HG03442 (cell line): ENCODE measurements around the gene MEIS3.
"Not testable (repeated sequence)": the region's sequence is repeated elsewhere in the genome, so short reads cannot be mapped to it uniquely, and the experiment has no call there.

ENCODE experiments used
- ATAC-seq: cut with Tn5 transposase; IDR thresholded peaks from one replicate; pipeline ENCODE4 v1.9.1; 2021; ENCODE audit warnings: mild to moderate bottlenecking, moderate library complexity; ENCODE audit not compliant: unreplicated experiment

MEIS3 gene

DNA sequence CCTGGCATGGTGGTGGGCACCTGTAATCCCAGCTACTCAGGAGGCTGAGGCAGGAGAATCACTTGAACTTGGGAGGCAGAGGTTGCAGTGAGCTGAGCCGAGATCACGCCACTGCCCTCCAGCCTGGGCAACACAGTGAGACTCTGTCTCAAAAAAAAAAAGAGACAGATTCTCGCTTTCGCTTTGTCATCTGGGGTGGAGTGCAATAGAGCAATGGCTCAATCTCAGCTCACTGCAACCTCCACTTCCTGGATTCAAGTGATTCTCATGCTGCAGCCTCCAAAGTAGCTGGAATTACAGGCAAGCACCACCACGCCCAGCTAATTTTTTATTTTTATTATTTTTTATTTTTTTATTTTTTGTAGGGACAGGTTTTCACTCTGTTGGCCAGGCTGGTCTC is 30.6 kb downstream of the MEIS3 start:
- ATAC-seq = not testable (repeated sequence)

DNA sequence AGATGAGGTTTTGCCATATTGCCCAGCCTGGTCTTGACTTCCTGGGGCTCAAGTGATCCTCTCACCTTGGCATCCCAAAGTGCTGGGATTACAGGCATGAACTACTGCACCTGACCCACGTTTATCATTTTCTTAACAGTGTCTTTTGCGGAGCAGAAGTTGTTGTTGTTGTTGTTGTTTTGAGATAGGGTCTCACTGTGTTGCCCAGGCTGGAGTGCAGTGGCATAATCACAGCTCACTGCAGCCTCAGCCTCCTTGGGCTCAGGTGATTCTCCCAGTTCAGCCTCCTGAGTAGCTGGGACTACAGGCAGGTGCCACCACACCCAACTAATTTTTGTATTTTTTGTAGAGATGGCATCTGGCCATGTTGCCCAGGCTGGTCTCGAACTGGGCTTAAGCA is 31.7 kb downstream of the MEIS3 start:
- ATAC-seq = not testable (repeated sequence)

DNA sequence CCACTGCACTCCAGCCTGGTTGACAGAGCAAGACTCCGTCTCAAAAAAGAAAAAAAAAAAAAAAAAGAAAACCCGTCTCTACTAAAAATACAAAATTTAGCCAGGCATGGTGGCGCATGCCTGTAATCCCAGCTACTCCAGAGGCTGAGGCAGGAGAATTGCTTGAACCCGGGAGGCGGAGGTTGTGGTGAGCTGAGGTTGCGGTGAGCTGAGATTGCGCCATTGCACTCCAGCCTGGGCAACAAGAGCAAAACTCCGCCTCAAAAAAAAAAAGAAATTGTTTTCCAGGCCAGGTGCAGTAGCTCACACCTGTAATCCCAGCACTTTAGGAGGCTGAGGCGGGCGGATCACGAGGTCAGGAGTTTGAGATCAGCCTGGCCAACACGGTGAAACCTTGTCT is 32.7 kb downstream of the MEIS3 start:
- not testable (repeated sequence) for ATAC-seq

DNA sequence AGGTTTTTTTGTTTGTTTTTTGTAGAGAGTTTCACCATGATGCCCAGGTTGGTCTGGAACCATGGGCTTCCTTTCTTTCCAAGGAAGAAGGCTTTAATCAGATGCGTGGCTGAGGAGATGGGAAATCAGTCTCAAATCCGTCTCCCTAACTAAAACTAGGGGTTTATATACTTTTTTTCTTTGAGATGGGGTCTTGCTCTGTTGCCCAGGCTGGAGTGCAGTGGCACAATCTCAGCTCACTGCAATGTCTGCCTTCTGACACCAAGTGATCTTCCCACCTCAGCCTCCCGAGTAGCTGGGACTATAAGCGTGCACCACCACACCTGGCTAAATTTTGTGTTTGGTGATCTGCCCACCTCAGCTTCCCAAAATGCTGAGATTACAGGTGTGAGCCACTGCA is 34.8 kb downstream of the MEIS3 start:
- not testable (repeated sequence) for ATAC-seq

DNA sequence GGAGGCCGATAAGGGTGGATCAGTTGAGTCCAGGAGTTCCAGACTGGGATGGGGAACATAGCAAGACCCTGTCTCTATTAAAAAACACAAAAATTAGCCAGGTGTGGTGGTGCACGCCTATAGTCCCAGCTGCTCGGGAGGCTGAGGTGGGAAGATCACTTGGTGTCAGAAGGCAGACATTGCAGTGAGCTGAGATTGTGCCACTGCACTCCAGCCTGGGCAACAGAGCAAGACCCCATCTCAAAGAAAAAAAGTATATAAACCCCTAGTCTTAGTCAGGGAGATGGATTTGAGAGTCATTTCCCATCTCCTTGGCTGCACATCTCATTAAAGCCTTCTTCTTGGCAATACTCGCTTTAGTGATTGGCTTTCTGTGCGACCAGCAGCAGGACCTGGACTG is 35.4 kb downstream of the MEIS3 start:
- not testable (repeated sequence) for ATAC-seq

DNA sequence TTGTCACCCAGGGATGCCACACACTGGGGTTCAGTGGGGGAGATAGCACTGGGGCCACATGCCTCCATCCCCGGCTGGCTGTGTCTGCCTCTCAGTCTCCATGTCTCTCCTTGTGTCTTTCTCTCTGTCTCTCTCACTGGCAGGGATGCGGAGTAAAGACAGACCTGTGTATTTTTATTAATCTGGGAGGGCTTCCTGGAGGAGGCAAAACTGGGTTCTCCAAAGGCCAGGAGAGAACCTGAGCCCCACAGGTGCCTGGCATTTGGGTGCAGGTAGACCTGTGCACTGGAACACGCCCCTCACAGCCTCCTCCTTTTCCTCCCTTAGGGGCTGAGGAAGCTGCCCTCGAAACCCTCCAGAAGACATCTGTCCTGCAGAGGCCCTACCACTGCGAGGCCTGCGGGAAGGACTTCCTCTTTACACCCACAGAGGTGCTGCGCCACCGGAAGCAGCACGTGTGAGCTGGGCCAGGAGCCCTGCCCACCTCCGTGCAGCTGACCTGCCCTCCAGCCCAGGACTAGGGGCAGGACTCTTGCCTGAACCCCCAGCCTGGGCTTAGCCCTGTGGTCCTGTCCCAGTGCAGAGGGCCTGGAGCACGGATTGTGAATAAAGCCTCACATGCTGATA is 37.6 kb downstream of the MEIS3 start:
- ATAC-seq = no peak

DNA sequence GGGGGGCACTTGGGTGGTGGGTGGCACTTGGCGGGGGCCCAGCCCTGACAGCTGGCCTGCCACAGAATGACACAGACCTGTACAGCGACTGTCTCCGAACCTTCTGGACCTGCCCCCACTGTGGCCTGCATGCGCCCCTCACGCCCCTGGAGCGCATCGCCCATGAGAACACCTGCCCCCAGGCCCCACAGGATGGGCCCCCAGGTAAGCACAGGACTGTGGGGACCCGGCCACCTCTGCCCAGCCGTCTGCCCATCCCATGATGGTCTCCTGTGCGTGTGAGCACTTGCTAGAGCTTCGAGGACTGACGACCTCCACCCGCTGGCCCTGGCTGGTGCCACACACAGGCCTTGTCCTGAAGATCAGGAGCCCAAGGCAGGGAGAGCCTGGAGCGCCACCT is 38.2 kb downstream of the MEIS3 start:
- ATAC-seq = no peak

DNA sequence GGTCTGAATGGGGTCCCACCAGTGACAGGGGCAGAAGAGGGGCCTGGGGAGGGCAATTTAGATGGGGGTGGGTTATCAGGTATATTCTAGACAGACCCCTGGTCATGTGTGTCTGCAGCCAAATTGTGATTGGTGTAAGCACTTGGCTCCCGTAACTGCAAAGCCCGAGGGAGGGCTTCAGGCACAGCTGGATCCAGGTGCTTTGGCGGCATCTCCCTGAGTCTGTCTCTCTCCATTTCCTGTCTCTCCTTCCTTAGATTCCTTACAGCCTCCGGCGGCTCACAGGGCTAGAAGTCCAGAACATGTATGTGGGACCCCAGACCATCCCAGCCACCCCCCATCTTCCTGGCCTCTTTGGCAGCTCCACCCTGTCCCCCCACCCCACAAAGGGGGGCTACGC is 38.8 kb downstream of the MEIS3 start:
- ATAC-seq = no peak

DNA sequence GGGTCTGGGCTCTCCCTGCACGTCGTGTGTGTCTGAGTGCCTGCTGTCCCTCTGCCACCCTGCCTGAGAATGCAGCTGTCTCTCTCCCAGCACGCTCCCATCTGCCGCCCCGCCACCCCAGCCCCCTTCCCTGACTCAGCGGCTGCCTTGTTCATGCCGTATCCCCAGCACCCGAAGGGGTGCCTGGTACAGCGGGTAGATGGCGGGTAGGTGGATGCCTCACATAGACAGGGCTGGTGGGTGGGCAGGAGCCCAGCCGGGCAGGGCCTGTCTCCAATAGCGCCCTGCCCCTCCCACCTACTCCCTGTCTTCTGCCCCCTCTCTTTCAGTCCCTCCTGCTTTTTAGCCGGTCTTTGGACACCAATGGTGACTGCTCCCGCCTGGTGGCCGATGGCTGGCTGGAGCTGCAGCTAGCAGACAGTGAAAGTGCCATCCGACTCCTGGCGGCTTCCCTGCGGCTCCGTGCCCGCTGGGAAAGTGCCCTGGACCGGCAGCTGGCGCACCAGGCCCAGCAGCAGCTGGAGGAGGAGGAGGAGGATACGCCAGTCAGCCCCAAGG is 39.9 kb downstream of the MEIS3 start:
- no peak for ATAC-seq

DNA sequence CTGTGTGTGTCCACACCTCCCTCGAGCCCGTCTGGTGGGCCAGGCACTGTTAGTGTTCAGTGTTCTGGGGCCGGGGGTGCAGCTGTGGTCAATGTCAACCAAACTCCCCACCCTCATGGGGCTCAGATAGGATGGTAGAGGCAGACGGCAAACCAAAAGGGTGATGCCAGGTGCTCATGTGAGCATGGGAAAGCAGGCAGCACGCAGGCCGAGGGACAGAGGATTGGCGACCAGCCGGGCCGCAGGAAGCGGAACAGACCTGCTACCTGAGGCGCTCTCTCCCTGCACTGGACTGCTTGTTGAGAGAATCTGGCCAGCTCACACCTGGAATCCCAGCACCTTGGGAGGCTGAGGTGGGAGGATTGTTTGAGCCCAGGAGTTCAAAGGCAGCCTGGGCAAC is 41.1 kb downstream of the MEIS3 start:
- ATAC-seq = no peak

DNA sequence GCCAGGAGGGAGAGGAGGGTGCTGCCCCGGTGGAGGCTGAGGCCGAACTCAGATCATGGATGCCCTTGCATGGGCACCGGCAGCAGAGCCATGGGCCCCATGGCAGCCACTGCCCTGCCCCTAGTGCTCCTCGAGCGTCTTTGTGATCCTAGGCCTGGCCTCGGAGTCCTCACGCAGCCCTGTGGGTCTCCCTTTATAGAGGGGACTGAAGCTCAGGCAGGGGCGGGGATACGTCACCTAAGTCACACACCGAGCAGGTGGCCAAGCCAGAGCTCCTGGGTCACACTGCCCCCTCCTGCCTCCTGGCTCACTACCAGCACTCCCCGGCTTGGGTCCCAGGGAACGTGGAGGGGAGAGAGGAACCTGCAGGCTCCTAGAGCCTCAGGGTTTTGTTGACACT is 41.5 kb downstream of the MEIS3 start:
- ATAC-seq = no peak

DNA sequence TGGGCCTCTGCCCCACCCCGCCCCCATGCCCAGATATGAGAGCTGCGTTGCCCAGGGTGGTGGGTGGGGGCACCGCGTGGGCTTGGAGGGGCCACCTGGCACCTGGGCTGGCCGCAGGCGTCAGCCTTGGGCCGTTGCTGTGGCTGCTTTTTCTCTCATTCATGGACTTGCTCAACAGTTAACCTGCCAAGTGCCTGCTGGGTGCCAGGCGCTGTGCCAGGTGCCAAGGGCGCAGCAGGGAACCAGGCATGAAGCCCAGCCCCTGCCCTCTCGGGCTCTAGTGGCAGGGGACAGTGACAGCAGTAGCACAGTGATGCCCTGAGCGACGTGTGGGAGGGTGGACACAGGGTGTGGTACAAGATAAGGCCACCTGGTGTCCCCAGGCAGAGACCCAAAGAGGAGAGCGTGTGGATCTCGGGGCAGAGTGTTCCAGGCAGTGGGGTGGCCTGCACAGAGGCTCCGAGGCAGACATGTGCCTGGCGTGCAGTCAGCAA is 42.1 kb downstream of the MEIS3 start:
- ATAC-seq = no peak

DNA sequence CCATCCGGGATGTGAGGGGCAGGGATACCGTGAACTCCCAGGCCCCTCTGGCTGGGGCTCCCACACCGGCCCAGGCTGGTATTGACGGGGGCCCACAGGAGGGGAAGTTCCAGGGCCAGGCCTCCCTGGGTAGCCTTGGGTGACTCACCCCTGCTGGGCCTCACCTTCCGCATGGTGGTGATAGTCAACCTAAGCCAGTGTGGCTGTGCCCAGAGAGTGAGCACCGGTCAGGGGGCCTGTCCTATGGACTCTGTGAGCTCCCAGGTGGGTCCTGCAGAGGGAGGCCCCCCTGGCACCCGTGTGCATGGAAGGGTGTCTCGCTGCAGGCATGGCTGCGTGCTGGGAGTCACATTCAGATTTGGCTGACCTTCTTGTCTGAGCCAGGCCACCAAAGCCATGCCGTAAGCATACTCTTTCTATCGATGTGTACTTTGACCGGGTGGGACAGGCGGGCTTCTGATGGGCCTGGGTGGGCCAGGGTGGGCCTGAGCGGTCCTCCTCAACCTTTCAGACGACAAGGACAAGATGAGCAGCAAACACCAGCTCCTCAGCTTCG is 42.7 kb downstream of the MEIS3 start:
- ATAC-seq = no peak

DNA sequence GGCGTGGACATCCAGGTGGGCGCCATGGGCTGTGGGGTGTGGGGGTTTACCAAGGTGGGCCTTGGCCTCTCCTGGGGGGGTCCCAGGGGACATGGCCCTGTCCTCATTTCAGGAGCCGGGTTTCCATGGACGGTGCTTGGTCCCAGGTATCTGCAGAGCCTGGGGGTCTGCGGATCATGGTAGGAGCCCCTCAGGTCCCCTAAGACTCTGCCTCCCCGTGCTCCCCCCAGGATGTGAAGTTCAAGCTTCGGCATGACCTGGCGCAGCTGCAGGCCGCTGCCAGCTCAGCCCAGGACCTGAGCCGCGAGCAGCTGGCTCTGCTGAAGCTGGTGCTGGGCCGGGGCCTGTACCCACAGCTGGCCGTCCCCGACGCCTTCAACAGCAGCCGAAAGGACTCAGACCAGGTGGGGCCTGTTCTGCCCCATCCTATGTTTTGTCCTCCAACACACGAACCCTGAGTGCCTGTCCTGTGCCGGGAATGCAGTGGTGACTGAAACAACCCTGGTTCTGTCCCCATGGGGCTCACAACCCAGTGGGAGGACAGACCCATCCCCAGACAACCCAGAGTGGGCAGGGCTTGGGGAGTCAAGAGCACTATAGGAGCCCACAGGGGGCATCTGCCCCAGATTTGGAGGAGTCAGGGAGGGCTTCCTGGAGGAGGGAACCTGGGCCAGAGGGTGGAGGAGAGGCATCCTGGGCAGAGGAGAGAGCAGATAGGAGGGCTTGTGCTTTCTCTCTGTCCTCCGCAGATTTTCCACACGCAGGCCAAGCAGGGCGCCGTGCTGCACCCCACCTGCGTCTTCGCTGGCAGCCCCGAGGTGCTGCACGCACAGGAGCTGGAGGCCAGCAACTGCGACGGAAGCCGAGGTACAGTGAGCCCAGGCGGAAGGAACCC is 43.4 kb downstream of the MEIS3 start:
- no peak for ATAC-seq

DNA sequence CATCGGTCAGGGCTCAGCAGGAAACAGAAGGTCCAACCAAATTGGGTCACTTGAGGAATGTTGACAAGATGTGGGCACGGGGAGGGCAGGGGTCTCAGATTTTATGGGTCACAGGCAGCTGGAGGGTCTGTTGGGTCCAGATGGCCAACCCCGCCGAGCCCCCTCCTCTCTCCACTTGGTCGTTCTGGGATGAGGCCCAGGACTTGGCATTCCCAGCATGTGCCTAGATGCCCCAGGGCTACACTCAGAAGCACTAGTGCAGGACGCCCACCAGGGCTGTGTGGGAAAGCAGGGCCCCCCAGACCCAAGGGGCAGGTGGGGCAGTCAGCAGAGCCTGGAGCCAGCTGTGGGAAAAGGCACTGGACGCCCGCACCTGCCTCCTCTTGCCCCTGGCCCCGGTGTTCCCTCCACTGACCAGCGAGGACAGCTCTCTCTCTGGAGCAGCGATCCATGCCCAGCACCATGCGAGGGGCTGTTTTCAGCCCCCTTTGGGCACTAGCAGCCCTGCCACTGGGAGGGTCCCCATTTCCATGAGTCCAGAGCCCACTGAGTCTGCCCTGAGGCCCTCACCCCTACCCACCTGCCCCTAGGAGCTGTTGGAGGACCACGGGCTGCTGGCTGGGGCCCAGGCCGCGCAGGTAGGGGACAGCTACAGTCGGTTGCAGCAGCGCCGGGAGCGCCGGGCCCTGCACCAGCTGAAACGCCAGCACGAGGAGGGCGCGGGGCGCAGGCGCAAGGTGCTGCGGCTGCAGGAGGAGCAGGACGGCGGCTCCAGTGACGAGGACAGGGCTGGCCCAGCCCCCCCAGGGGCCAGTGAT is 44.2 kb downstream of the MEIS3 start:
- ATAC-seq = no peak

DNA sequence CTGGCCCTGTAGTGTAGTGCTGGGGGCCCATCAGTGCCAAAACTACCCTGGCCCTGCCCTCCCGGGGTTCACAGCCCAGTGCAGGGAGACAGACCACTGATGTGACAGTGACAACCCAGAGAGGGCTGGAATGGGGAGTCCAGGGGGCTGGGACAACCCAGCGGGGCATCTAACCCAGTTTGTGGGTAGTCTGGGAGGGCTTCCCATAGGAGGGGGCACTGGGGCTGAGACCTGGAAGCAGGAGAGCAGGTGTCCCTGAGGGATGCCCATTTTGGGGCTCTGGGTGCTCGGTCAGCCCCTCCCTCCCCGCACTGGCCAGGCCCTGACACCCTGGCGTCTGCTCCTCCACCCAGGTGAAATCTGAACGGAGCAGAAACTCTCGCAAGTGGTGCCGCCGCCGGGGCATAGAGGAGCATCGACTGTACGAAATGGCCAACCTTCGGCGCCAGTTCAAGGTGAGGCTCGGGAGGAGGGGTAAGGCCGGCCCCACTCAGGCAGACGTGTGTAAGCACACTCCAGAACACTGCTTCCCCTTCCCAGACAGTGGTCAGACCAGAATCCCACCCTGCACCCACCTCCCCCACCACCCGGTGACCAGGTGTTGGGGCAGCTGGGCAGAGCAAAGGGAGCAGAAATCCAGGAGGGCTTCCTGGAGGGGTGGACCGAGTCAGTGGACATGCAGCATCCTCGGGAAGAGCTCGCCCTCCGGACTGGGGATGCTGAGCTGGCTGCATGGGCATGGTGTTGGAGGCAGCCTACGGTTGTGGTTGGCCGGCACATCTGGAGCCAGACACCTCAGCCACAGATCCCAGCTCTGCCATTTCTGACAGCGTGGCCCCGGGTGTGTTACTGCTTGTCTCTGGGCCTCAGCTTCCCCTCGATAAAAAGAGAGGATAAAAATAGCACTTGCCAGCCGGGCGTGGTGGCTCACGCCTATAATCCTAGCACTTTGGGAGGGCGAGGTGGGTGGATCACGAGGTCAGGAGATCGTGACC is 45.8 kb downstream of the MEIS3 start:
- ATAC-seq = no peak

DNA sequence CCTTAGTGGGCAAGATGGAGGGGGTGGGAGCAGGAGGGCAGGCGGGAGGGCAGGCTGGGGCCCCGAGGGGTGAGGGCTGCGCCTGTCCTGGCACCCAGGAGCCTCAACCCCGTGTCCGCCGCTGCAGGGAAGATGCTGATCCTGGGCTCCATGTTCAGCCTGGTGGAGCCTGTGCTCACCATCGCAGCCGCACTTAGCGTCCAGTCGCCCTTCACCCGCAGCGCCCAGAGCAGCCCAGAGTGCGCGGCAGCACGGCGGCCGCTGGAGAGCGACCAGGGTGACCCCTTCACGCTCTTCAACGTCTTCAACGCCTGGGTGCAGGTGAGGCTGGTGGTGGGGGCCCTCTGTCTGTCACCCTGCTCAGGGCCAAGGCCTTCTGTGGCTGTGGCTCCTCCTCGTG is 46.7 kb downstream of the MEIS3 start:
- no peak for ATAC-seq

DNA sequence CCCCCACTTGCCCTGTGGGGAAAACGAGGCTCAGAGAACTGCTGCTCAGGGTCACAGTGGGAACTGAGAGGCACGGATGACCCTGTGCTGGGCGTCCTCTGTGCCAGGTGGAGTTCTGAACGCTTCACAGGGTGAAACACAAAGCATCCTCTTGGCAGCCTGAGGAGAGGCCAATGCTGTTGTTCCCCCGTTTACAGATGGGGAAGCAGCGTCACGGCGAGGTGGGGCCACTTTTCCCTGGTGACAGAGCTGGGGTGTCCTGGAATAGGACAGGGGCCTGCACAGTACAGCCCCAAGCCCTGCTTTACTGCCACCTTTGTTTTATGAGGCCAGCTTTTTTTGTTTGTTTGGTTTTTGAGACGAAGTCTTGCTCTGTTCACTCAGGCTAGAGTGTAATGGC is 48.1 kb downstream of the MEIS3 start:
- ATAC-seq = no peak

DNA sequence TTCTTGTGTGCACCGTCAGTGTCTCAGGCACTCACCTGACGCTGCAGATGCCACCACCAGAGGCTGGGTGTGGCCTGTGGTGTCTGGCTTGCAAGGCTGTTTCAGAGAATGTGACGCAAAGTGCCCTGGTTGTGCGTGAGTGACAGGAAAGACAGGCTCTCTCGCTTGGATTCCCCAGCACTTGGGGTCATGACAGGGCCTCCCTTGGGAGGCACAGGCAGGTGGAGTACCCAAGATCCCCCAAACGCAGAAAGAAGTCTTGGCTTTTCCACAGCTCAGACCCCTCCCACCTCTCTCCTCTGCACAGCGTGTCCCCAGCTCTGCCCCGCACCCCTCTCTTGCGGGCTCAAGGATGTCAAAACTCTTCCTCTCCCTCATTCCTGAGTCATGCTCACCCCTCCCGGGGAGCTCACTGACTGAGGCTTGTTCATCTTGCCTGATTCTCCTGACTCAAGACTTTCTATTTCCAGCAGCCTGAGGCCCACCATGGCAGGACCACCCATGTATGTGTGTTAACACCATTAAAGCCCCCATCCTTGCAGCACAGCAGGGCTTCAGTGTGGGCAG is 49.2 kb downstream of the MEIS3 start:
- ATAC-seq = no peak
